NCI-H2107 (cell line): ENCODE data around the gene DMRT3.

Experiments
- DNase-seq: peaks from one replicate; lab custom pipeline; 2025; lab: John Stamatoyannopoulos, UW

Gene DMRT3

DNA sequence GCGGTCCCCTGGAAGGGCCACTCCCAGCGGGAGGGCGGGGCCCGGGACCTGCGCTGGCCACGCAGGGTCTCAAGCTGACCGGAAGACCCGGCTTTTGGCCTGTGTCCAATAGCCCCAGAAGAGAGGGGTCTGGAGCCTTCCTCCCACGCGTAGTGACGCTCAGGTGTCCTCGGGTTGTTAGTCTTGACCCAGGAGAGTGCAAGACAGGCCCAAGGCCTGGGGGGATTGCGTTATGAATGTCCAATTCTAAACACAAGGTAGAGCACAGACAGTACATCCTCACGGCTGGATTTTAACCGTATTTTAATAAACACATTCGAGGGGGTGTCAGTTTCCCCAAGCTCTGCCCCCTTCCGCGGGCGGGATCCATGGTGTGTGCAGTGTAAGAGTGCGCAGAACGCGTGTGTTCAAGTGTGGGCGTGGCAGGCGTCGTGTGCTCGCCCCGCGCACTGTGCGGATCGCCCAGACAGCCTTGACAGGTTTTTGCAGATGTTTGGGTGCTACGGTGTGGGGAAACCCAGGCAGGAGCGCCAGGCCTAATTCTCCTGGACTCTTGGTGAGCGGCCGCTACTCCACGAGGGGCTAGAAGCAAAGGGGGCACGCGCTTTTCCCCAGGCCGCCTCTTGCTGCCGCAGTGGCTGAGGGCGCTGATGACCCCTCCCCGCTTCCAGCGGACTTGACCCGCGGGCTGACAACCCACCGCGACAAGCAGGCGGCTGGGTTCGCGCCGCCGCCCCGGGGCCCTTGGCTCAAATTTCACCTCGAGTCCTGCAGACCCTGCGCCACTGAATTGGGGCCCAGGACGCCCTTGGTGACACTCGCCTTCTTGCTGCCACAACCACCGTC lies 6.1 kb upstream of the DMRT3 start:
- no peak for DNase-seq

DNA sequence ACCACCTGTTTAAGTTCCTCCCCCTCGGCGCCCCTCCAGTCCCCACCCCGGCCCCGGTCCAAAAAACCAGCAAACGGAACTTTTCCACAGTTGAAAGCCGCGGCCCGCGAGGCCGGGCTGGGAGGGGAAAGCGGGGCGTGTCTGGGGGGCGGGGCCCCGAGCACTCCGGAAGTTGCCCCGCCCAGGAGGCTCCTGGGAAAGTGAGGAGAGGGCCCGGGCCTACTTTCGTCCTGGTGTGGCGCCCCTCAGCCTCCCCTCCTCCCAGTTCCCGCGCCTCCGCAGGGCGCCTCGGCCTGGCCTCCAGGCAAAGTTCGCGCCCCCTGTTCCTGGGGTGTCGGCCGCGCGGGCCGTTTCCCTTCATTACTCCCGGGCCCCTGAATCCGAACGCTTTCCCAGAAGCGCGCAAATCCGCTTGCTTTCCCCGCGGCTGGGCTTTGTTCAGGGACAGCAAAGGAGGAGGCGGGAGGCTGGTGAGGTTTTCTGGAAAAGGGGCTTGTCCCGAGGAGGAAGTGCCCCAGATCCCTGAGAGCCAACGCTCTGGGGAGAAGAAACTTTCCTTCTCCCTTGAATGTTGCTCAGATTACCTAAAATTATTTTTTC lies 4.5 kb upstream of the DMRT3 start:
- DNase-seq: no peak

DNA sequence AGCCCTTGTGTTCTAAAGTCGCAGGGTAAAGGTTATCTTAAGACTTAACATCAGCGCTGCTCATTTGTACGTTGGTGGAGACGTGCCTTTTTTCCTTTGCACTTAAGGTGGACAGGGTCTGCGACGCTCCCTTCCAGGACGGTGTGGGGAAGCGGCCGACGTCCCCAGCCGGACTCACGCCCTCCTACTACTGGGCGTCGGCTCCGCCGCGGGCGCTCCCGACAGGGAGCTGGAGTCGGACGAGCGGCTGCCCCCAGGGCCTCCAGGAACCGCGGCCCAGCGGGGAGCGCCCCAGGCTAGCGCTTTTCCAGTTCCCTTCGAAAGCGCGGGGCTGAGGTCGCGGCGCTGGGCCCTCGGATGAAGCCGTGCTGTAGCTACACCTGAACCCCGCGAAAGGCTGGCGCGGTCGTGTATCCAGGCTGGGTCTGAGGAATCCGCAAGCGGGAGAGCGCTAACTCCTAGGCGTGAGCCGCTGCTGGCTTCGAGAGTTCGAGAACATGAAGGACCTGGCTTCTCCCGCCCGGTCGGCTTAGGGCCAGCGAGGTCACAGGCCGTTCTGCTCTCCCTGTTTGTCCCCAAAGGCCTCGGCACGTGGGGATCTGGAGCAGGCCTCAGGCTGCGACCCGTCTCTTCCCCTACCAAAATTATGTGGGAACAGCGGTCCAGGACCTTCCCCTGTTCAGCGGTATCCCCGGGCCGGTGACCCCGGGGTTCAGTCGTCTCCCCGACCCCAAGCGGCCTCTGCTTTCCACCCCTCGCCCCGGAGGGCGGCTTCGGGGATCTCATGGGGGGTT lies 3.8 kb upstream of the DMRT3 start:
- no peak for DNase-seq

DNA sequence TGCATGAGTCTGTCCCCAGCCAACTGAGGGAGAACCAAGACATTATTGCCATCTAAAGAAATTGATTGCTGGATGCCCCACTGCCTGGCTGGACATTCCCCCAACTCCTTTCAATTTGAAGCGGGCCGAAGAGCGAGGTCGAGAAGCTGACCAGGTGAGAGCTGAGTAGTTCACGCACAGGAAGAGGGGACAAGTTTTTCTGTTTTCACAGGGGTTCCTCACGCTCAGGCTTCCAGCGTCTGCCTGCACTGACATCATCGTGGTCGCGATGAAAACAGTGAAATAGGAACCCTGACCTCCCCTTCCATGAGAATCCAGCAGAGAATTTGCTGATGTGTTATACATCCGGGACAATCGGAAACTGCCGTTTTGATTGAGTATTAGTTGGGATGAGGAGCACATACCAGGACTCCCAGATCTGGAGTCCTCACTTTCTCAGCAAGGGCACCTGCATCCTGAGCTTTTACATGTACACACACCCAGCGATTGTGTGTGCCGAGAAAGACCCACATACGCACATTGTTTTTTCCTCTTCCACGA lies 3.1 kb upstream of the DMRT3 start:
- DNase-seq: no peak

DNA sequence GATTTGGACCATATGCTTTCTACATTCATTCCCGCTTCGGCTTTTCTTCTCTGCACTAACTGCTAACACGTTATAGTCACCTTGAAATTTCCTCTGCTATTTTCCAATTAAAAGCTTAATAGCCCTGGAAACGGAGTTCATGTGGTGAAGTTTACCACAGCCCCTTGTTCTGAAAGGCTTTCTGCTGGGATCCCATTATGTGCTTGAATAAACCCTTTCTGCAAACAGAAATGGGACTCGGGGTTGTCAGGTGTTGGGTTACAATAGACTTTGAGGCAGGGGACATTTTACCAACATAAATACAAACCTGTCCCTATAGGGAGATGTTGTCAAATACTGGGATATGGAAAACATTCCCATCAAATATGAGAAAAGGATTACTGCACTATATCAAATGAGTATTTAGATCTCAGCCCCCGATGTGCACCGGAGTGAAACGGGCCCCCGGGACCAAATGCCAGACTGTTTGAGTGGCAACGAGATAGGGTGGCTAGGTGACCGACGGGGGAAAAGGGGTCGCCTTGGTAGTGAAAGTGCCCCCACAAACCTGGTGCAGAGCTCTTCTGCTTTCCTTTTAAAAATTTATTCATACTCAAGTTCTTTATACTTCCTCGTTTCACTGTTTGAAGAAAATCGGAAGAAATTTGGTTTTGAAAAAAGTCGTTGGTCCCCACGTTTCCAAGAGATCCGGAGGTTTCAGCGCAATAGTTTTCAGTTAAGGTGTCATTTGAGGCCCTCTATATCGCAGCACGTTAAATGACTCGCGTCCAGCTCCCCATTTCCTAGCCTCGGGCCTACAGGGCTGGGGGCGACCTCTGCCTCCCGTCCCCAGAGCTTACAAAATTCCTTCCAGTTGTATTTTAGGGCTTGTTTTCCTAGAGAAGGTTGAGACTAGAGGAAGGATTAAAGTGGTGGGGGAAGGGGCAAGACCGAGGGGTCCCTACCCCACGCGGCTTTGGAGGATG lies 2.1 kb upstream of the DMRT3 start:
- no peak for DNase-seq

DNA sequence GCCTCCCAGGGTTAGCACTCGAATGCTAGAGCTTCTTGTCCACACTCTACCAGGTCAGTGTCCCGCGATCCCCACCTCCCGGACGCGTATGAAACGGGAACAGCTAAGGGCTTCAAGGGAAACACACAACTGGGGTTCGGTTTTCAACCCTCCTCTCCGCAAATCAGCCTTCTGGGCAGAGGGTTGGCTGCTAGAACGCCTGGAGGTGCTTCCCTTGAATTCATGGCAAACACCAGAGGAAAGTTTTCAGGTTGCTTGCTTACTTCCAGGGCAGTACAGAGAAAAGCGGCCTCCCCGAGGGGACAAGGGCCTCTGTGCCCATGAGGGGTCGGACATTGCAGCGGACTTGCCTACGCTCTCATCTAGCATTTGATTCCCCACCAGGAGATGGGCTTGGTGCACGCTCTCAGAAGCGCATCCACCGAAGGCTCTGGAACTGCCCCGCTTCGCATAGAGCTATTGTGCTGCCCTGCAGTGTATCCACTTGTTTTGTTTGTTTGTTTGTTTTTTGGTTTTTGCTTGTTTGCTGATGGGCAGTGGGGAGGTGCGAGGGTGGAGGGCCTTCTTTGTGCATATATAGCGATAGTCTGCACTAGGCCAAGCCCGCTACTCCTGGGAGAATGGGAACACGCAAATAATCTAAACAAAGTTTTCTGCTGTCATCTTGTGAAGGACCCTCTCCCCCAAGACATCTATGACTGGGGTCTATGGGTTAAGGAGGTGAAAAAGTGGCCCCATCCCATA lies 1.3 kb upstream of the DMRT3 start:
- no peak for DNase-seq

DNA sequence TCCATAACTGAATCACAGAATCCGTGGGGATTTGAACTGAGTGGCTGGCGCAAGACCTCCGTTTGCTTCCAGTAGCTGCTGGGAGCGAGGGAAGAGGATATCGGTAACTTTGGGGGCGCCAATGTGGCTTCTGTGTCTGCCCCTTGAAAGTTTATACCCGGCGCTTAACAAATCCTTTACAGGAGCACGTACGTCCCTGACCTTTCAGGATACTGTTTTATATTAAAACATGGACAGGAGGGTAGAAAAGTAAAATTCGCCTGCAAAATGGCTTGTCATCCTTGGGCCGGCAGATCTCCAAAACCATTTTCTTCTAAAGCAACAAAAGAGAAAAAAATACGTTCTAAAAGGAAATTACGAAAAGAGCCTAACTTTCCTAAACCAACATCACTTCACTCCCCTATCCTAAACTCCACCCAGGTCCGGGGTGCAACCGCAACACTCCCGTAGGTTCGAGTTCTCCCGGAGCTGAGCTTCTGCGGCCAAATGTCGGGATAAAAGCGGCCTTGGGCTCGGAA lies 656 bp upstream of the DMRT3 start:
- no peak for DNase-seq

DNA sequence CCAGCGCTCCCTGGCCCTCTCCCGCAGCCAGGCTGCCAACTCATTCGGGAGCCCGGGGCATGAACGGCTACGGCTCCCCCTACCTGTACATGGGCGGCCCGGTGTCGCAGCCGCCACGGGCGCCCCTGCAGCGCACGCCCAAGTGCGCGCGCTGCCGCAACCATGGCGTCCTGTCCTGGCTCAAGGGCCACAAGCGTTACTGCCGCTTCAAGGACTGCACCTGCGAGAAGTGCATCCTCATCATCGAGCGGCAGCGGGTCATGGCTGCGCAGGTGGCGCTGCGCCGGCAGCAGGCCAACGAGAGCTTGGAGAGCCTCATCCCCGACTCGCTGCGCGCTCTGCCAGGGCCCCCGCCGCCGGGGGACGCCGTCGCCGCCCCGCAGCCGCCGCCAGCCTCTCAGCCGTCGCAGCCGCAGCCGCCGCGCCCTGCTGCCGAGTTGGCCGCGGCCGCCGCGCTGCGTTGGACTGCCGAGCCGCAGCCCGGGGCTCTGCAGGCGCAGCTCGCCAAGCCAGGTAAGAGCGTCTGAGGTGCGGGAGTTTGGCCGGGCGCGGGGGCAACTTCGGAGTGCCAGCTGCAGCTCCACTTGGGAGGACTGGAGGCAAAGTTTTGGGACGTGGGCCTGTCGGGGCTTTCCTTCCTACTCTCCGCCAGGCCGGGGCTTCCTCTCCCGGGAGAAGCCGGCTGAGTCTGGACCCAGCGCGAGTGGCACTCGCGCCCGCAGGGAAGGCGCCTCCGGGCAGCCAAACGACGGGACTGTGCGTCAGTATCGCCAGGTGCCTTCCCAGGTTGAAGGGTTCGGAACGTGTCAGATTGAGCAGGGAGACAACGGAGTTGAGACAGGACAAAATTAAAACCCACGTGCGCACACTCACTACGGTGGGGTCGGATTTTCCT lies 735 bp downstream of the DMRT3 start:
- DNase-seq: no peak

DNA sequence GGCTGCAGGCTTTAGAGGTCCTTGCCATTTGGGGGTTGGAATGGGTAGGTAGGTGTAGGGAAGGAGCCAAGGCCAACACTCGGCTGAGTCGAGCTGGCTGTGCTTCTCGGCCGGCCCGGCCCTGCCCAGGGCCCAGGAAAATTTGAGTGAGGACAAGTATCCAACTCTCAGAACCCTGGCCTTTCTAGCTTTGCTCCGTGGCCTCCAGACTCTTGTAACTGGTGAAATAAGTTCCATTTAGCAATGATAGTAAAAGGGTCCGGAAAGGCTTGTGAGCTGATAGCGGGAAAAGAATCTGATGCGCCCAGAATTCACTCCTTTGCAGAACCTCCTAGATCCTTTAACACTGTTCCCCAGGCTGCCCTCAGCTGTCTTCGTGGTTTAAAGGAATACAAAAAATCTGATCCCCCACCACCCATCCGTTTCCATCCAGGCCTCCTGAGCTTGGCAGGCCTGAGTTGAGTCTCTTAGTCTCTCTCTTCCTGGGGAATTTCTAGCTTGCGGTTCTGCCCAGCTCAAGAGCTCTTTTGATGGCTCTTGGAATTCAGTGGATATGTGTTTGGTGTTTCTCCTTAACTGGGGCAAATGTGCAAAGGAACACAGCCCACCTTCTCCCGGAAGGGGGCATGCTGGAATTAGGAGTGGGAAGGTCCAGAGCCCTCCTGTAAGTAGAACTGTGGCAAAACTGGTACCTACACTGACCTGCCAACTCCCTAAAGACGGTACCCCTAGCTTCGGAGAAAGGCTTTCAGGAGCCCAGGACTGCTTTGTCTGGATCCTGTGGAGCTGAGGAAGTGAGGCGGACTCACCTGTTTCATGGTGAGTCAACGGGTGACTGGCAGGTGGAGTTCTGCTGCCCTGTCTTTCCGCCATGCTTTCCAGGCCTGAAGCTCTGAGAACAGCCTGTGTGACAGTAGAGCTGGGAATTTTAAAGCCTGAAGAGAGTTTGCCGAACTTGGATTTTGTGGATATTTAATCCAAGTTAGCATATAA lies 1.7 kb downstream of the DMRT3 start:
- no peak for DNase-seq

DNA sequence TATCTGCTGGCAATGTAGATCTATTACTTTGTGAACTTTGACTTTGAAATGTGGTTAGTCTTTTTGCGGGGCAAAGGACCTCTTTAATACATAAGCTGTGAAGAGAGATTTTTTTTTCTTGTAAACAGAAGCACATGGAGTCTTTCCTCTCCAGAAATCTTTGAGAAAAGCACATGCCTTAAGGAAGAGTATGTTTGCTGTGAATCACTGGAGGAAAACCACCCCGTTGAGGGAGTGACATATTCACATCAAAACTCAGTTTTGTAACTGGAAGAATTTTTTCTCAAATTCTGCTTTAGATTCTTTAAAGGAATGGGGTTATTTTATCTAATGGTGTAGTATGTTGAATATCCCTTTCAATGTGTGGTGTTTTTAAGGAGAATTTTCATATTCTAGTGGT lies 3.5 kb downstream of the DMRT3 start:
- DNase-seq: no peak

DNA sequence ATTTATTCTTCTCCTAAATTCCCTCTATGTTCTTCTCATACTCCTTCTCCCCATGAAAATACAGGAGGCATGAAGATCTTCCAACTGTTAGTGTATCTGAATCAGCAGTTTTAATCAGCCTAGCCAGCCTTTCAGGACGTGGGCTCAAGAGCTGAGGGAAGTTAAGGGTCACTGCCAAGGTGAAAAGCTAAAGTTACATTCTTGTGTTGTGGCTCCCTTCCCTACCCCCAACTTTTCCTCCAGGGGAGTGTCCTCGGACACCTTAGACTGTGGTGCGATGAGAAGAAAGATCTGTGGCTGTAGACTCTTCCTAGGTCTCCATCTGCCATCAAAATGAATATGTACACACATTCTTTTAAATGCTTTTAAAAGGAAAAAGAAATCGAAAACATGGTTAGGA lies 4.2 kb downstream of the DMRT3 start:
- no peak for DNase-seq

DNA sequence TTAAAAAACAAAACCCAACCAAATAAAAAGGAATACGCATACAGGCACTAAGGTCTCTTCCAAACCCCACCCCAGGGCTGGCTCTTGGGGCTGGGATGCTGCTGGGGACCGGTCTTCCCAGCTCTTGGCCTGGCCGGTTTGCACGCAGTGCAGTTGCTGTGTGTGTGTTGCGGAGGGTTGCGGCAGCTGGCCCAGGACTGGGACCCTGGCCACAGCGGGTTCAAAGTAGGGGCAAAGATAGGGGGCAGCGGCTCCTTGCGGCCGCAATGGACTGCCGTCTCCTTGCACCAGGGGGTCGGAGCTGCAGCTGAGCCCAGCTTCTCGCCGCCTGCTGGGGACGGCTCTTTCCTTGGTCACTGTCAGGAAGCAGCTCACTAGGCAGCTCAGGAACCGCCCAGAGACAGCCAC lies 5.0 kb downstream of the DMRT3 start:
- no peak for DNase-seq

DNA sequence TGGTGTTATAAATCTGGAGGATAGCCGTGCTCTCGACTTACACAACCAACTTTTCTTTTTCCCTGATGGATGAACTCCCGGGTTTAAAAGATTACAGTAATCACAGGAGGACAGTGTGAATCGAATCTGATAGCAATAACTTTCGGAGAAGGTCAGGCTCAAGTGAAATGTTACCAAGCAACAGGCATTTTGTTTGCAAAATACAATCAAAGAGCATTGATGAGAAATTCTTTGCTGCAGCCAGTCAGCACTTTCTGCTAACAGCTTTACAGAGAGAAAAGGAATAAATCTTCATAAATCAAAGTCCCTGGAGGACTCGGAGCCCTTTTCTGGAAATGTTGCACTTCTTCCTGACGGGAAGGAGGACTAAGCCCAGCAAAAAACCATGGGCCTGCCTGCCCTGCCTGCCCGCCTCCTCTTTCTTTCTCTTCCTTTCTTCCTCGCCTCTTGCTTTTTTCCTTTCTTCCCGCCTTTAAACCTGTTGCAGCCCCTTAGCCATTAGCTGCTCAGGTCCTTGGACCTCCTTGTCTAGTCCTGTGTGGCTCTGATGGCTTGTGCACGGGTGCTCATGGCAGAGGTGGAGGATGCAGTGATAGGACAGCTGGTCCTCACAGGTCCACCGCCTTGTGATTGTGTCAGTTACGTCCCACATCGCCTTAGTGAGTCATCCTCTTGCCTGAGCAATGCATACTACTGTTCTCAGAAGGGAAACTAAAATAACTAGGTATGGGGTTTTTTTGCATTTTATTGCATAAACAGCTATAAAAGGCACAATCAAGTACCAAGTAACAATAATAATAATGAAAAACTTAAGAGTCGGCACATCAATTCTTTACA lies 6.2 kb downstream of the DMRT3 start:
- DNase-seq: no peak

DNA sequence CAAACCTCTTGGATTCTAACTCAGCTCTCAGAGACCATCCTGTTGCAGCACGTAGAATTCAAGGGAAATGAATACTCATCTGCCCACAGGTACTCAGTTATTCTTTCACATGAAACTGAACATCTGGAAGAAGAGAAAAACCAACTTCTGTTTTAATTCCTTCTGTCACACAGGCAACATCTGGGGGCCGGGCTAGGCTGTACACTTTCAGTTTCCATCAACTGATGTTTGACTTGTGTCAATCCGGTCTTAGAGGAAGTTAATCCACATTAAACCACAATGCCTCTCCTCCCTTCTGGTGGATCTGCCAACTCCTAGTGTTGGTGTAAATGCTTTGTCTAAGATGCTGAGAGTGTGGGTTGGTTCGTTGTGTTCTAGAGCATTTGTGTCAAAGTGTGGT lies 17.6 kb downstream of the DMRT3 start:
- DNase-seq: no peak

DNA sequence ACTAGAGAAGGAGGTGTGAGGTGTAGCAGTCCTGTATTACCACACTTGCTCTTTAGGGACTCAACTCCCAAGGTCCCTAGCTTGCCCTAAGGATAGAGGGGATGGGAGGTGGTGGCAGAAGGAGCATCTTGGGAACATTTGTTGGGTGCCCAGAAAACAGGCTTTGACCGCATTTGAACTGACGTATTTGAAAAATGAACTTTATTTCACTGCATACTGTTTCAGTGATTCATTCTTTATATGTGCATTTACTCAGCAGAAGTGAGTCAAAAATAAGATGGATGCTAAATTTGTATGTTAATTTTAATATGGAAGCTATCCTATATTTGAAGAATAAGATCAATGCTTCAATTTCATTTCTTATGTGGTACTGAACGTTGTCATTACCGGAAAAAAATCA lies 18.7 kb downstream of the DMRT3 start:
- no peak for DNase-seq

DNA sequence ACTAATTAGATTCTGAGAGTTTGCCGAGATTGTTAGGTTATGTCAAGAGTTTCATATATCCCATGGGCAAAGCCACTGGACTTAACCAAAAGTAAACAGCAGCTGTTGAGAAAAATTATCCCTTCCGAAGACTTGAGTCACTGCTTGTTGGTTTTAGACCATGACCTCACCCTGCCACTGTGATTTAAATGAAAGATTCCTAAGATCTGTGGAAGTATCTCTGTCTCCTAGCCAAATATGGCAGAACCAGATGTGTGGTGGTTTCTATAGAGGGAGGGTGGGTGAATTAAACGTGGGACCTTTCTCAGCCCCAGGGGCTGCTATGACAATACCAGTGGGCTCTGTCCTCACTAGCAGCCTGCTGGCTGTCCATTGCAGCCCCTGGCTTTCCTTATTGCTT lies 19.3 kb downstream of the DMRT3 start:
- no peak for DNase-seq
